Epithelial cell of esophagus (primary cell): Measurements from ENCODE around the gene PLA2G15.

Experiments used
- DNase-seq: peaks from one replicate; pipeline ENCODE4 v3.0.0; 2010; ENCODE audit warnings: low read depth
- H3K4me3 ChIP-seq: 2 replicates; pipeline ENCODE4 v1.5.1; 2011; ENCODE audit warnings: mild to moderate bottlenecking, low read length, control low read depth
- CTCF ChIP-seq: IDR thresholded peaks from 2 replicates; pipeline ENCODE4 v1.5.1; 2011; ENCODE audit warnings: low read depth, mild to moderate bottlenecking, low read length, control low read depth, inconsistent platforms; ENCODE audit not compliant: insufficient read depth; ENCODE audit errors: missing control alignments

Gene PLA2G15

GRCh38 chr16:68236137-68236825 lies 8.9 kb upstream of the PLA2G15 start:
- peak; percentile 97 for DNase-seq
- TF ChIP-seq CTCF = no peak
- H3K4me3 ChIP-seq = peak overlapping the region; percentile 94

- TF ChIP-seq CTCF = no peak
- no peak for DNase-seq
- H3K4me3 ChIP-seq = peak overlapping the region; percentile 94
Observed at GRCh38 chr16:68236826-68237242, 8.3 kb upstream of the PLA2G15 start.

- TF ChIP-seq CTCF = no peak
- H3K4me3 ChIP-seq = peak overlapping the region; percentile 94
- DNase-seq = peak; percentile 99
Observed at GRCh38 chr16:68237243-68238028, 7.7 kb upstream of the PLA2G15 start.

- peak overlapping the region; percentile 60 for H3K4me3 ChIP-seq
- DNase-seq = no peak
- no peak for TF ChIP-seq CTCF
Observed at GRCh38 chr16:68238029-68238345, 7.2 kb upstream of the PLA2G15 start.

GRCh38 chr16:68242085-68242484 lies 3.1 kb upstream of the PLA2G15 start:
- H3K4me3 ChIP-seq = no peak overlapping the region
- no peak for TF ChIP-seq CTCF
- no peak for DNase-seq

GRCh38 chr16:68242926-68243858 lies 2.0 kb upstream of the PLA2G15 start:
- DNase-seq = no peak
- no peak for TF ChIP-seq CTCF
- no peak overlapping the region for H3K4me3 ChIP-seq
